ENCODE measurements around the gene NKAIN2. TPM values are rescaled to one million over a fixed set of nuclear protein-coding genes. Genes with fewer than 3 reads are reported as not detected.
"Not testable (repeated sequence)": the region's sequence is repeated elsewhere in the genome, so short reads cannot be mapped to it uniquely, and the experiment has no call there.

NKAIN2 gene
- total RNA-seq, 1 donor from 2014 or later: not detected

DNA sequence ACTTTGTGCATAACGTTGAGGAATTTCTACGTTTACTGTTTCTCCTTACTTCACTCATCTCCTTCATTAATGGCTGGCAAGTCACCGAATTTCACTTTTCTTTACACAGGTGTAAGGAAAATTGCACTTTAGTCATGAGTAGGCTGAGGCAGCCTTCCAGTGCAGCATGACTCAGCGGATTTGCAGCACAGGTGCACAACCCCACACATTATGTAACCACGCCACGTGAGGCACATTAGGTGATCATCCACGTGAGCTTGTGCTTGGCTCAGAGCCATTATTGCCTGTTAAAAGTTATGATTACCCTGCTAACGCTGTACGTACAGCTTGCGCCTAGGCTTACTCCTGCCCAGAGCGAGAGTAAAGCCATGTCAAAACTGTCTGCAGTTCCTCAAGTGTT is 158.8 kb downstream of the NKAIN2 start:
- DNase-seq (ENCODE audit: low read depth in 2 of 2): no peak

DNA sequence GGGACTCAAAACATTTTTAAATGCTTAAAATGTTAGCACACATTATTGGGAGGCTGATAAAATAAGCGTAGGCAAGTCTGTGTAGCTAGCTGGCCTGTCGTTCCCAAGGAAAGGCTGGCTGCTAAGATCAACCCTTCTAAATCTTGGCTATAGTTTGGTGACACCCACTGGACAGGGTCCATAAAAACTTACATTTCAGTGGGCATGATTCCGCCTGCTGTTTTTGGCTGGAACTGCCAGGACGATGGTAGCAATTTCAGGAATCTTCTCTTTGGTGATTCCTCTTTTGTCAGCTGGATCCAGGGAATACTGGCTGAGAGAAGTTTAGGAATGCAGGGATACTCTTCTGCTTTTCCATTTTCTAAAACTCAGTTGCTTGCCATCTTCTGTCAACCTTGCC is 162.2 kb downstream of the NKAIN2 start:
- DNase-seq (ENCODE audit: low read depth in 2 of 2): no peak

DNA sequence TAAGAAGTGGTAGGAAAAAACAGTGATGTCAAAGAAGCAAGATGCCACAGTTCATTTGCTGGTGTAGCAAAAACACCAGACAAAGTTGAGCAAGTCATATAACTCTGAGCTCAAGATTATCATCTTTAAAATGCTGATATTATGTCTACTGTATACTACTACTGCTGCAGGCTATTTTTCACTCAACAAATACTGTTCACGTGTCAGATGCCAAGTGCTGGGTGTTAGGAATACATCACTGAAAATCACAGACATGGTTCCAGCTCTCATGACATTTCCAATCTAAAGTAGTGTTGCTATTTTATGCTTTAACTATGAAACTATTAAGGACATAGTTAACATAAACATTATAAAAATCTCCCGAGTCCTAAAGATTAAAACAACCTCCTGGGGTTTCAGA is 163.0 kb downstream of the NKAIN2 start:
- DNase-seq (ENCODE audit: low read depth in 2 of 2): no peak

DNA sequence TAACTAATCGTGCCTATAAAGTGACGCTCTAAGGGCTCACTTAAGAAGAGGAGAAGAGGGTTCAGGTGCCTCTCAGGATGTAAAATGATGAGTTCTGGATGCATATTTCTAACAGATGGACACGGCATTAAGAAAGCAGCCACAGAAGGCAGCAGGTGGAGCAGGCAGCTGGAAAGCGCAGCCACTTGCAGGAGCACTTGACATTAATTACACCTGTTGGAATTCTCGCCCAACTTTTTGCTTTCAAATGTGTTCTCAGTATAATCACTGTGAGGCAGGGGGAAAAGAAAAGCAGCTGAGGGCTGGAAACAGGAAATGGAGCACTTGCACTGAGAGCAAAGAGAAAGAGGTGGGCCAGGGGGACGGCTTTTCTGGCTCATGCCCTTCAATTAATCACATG is 164.2 kb downstream of the NKAIN2 start:
- no peak for DNase-seq (ENCODE audit: low read depth in 2 of 2)

DNA sequence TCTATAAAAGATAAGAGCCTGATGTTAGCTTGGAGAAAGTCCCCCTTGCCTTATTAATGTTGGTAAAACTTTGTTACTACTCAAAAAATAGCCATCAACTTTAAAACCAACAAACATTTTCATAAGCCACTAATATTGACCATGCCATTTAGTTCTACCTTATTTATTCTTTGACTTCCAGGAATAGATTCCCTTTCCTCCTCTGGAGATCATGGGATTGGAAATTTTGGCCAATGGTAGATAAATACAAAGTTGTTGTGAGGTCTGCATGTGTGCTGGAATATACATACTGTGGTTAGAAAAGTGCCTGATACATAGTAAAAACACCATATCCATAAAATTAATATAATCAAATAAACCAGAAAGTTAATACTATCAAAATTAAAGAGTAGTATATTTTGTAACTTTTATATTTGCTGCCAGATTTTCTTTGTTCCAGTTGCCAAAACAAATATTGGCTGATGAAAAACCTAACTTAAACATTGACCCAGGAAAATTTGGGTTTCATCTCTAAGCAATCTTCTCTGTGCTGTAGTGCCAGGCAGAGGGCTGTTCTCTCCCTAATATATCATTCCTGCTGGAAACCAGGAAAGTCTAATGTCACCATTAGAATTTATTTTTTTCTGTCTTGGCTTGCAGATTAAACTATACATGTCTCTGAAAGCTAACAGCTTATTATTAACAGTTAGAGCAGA is 169.1 kb downstream of the NKAIN2 start:
- no peak for DNase-seq (ENCODE audit: low read depth in 2 of 2)

DNA sequence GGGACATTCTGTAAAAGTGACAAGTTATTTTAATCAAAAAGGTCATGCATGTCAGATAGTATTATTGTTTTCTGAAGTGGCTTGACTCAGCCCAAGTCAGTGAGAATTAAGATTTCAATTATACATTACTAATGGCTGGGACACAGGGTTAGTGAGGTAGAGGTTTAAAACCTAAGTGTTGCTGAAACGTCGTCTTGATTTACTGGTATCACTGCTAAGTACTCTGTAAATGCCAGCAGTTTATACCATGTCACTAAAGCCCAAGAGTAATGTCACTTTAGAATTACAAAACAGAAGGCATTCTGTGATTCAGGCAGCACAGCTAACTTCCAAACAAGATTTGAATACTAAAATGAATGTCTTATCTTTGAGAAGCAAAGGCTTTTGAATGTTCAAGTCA is 176.6 kb downstream of the NKAIN2 start:
- no peak for DNase-seq (ENCODE audit: low read depth in 2 of 2)

DNA sequence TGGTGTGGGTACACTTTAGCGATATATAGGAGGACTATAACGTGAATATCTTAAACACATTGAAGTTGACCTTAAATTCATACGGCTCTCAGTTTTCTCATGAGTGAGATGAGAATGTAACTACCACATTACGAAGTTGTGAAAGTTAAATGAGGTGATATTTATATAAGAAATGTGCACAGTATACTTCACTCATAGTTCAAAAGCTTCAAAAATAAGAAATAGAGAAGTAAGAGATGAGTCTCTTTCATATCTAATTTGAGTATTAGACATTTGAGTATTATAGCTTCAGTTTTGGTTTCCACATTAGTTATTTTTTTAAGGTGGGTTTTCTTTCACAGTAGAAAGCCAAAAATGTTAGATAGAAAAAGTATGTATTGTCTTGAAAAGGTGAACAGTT is 183.3 kb downstream of the NKAIN2 start:
- no peak for DNase-seq (ENCODE audit: low read depth in 2 of 2)

DNA sequence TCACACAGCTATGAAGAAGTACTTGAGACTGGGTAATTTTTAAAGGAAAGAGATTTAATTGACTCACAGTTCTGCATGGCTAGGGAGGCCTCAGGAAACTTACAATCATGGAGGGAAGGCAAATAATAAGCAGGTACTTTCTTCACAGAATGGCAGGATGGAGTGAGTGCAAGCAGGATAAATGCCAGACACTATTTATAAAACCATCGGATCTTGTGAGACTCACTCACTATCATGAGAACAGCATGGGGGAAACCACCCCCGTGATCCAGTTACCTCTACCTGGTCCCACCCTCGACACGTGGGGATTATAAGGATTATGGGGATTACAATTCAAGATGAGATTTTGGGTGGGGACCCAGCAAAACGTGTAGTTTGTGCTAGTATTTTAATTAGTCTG is 186.3 kb downstream of the NKAIN2 start:
- not testable (repeated sequence) for DNase-seq (ENCODE audit: low read depth in 2 of 2)

DNA sequence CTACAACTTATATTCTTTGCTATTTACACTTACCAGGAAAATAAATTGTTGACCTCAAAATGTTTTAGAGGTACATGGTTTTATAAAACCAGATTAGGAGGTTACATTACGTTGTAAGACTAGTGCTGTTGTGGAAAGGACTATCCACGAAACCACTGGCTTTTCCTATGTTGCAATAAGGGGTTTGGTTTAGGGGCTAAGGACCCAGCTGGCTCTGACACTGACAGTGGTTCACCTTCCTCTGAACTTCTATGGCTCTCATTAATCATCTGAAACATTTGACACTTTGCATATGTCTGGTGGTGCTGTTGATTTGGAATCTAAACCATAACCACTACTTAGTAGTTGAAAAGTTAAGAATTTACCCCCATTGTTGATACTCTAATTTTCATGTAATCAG is 186.7 kb downstream of the NKAIN2 start:
- no peak for DNase-seq (ENCODE audit: low read depth in 2 of 2)

DNA sequence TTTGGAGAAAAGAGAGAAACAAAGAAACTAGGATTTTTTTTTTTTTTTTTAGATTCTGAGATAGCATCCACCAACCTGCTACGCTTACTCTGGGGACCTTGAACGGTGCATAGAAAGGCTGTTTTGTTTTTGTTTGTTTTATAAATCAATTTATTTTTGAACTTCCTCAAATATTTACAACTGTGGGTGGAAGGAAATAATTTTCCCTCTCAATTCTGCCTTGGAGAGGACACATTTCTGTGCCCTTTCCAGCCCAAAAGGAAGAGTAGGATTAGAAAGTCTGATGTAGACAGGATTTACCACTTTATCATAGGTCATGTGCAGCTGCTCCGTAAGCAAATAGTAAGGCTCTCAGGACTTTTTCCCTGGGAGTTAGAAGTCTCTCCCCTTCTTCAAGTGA is 190.5 kb downstream of the NKAIN2 start:
- DNase-seq (ENCODE audit: low read depth in 2 of 2): no peak

DNA sequence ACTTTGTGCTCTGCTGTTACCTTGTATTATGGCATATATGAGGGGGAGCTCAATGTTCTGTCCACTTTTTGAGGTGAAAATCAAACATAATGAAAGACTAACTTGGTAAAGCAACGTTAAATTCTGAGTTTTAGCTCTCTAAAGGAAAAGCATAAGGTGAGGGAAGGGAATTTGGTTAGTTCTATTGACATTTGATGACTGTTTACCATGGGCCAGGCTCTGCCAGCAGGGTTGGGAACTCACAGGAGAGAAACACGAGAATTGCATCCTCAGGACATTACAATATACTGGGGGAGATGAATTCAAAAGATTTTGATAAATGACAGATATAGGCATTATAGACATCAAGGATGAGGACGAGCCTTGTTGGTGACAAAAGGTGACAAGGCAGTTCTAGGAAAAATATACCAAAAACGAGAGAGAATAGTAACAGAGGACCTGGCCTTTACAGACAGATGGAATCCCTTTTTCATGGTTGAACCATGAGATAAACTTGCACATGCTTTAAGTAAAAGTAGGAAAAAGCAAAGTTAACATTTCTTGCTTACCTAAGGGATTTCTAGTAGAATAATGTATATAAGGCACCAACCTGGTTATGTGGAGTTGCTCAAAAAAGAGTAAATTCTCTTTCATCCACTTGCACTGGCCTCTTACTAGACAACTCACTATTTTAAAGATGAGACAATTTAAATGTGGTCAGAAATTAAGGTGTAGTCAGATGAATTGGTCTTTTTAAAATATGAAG is 191.4 kb downstream of the NKAIN2 start:
- no peak for DNase-seq (ENCODE audit: low read depth in 2 of 2)

DNA sequence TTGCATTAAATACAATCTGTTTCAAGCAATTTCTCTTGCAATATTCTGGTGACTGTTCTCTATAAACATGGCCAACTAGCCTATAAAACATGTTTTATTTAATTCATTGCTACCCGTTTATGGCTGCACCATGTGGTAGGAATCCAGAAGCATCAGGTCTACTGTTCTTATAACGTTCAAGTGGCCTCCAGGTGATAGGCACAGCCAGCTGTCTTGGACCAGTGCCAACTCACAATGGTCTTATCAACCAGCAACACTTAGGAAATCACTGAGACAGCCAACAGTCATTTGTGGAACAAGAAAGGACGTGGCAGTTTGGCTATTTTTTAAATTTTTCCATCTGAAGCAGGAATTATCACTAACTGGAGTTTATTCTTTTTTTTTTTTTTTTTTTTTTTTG is 193.6 kb downstream of the NKAIN2 start:
- no peak for DNase-seq (ENCODE audit: low read depth in 2 of 2)

DNA sequence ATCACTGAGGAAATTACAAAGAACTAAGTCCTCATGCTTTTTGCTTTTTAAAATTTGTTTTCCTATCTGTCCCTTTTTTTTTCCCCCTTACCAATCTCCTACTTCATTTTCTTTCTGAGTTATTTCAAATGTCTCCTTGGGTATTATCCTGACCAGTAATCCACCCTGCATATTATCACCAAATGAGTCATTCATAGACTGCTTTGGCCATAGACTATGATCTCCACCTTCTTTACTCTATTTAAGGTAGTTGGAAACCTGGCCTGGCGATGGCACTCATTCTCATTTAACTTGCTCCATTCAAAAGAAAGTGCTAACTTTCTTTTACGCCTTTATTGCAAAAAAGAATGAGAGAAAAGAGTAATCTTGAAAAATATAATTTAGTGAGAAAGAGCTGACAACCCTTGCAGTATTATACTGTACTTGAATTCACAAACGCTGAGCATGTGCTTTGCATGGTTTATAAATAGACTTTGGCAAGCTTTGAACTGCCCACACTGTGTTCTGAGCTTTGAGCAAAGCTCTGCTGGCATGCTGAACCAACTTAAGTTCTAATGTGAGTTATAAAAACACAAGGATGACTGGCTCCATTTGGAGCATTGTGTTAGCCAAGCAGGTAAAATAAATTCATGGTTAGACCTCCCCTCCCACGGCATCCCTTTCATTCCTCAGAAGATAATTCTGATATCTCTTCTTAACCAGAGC is 198.9 kb downstream of the NKAIN2 start:
- no peak for DNase-seq (ENCODE audit: low read depth in 2 of 2)

DNA sequence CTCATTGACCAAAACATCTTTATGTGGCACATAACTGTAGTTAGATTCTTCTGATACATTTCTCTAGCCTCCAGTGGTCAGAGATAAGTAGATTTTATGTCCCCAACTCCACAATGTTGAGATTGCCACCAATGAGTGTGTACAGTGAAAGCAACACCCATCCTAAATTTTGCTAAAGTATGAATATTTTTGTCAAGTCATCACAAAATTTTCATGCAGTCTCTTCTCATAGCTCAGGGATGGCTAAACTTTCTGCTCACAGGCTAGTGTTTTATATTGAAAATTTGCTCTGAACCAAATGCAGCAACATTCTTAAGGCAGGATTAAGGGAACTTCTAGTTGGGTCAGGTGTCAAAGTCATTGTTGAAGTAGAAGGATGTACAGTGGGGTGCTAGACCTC is 203.6 kb downstream of the NKAIN2 start:
- no peak for DNase-seq (ENCODE audit: low read depth in 2 of 2)

DNA sequence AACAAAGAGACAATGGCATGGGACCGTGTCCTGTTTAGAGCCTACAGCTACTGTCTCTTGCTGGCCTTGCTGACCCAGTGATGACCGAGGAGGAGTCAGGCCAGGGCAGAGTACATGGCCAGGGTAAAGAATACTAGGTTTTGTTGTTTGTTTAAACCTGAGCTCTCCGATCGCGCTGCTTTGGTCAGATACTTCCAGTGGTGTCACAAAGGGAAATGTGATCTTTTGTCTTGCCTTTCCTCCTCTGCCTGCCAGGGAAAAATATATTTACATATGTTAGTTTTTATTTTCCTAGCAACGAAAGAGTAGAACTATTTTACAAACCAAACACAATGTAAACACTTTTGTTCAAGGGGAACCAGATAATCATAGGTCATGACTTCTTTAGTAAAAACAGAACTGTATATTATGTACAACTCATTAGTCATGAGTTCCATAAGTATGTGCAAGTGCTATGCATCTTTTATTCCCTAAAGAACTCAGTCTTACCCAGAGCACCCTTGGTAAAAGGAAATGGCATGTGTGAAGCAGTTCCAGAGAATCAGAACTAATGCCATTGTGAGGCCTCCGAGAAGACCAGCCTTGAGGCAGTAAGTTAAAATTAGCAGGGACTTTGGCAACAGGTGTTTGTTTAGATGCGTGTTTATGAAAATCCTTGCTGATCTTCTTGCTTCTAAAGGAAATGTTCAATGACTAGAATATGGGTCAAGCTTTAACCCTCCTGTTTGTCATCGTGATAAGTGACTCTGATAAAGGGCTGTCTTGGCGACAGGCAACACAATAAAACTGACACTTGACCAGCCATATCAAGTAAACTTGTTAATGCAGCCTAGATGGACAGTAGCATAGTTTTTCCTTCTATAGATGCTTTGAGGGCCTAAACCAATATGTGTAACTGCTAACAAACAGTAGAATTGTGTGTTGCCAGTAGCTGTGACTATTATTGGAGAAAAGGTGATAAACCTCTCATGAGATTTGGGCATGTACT is 204.6 kb downstream of the NKAIN2 start:
- peak in 1 of 2 donors; percentile 41 for DNase-seq (ENCODE audit: low read depth in 2 of 2)

DNA sequence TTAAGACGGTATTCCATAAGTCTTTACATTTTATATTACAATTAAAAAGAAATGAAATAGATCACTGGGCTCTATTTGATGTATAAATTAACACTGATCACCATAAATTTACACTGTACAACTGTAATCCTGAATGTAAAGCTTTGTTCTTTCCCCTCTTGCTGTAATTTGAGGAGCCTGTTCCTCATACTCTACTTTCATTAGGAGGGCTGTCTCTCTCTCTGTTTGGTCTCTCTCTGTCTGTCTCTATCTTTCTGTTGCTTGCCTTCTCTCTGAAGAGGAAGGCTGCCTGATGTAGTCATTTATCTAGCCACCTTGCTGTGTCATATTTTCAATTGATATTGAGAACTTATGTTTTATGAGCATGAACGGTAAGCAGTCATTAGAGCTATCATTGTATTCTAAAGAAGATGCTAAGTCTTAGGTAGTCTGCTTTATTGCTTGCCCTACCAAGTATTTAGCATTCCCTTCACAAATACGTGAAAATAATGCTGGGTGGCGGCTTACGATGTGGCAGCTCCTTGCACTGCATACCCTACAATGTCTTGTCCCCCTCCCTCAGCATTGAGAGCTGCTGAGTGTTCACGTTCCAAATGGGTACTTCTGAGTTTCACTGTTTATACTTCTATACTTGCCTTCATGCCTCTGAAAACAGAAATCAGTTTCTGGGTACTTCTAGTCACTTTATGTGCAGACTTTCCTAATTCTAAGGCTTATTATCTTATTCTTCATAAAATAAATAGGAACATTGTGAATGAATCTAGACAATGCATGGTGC is 205.5 kb downstream of the NKAIN2 start:
- DNase-seq (ENCODE audit: low read depth in 2 of 2): no peak

DNA sequence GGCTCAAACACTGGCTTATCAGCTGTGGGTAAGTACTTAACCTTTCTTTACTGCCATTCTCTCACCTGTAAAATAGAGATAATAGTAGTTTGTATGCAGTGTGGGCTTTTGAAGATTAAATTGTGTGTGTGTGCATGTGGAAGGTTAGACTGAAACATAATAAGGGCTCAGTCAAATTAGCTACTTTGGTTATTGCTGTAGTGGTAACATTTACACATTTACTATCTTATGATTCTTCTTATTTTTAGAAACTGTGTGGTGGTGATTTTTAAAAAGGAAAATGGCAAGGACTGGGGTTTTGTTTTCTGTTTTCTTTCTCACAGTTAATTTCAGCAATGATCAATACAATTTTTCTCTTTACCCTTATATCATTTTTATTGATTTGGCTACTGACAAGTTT is 206.9 kb downstream of the NKAIN2 start:
- no peak for DNase-seq (ENCODE audit: low read depth in 2 of 2)

DNA sequence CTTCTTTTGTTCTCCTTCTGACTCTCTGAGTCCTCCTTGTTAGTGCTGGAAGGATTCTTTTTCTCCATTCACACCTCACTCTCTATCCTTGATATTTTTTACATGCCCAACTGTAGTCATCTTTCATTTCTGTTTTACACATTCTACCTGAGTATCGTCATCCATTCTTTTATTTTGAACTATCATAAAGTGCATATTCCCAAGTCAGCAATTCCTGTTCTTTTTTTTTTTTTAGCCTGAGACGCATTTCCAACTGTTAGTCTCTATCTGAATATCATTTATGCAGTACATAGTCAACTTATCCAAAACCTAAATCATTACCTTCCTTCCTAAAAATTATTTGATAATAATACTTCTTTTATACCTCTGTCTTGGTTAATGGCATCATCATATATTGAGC is 207.5 kb downstream of the NKAIN2 start:
- no peak for DNase-seq (ENCODE audit: low read depth in 2 of 2)

DNA sequence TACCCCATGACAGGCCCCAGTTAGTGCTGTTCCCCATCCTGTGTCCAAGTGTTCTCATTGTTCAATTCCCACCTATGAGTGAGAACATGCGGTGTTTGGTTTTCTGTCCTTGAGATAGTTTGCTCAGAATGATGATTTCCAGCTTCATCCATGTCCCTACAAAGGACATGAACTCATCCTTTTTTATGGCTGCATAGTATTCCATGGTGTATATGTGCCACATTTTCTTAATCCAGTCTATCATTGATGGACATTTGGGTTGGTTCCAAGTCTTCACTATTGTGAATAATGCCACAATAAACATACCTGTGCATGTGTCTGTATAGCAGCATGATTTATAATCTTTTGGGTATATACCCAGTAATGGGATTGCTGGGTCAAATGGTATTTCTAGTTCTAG is 218.4 kb downstream of the NKAIN2 start:
- not testable (repeated sequence) for DNase-seq (ENCODE audit: low read depth in 2 of 2)

DNA sequence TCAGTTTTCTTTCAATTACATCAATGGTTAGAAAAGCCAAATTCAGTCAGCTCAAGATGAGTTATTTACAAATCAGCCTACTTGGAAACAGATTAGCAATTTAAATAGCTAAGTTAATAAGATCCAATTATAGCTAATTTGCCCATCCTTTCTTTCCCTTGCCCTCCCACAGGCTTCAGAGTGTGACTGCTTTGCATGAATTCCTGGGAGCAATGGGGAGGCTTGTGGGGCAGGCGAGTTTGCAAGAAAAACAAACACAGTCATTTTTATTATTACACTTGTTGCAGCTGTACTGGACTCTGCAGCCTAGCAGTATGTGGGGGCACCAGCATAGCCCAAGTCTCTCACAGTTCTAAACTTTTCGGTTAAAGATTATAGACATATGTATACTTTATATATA is 219.0 kb downstream of the NKAIN2 start:
- DNase-seq (ENCODE audit: low read depth in 2 of 2): no peak

DNA sequence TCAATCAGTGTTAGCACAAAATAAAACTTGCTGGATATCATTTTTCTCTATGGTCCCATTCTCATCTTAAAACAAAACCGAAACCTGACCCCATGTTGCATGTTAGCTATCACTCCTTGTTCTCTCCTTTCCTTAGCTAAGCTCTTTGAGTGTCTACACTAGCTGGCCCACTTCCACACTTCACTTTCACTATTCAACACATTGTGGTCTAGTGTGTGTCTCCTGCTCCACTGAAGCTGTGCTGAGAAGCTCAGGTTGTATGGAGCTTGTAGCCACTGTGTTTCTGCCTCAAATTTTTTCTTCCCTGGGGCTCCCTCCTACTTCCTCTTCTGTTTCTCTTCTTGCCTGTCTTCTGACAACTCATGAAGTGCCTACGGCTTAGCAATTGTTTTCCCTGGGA is 223.0 kb downstream of the NKAIN2 start:
- no peak for DNase-seq (ENCODE audit: low read depth in 2 of 2)

Data from lung microvascular endothelial cell (primary cell).